T-cell (primary cell): ENCODE data around the gene SRRM1. TPM values are rescaled to one million over a fixed set of nuclear protein-coding genes. Genes with fewer than 3 reads are reported as not detected.
A peak's percentile ranks its signal among the peaks of the same experiment; 100 is the strongest.
"Not testable (repeated sequence)": the region's sequence is repeated elsewhere in the genome, so short reads cannot be mapped to it uniquely, and the experiment has no call there.

ENCODE experiments used
- ATAC-seq, 4 experiments: fragments of 200-7000 bp in 3 of 4; fragments of 150-1000 bp in 1 of 4; cut with Tn5 transposase; replicated peaks in 1 of 4; 1 replicate in 3 of 4; 2 replicates in 1 of 4; pipeline ENCODE4 v1.10.0; 2021; ENCODE audit warnings: moderate library complexity in 3 of 4, mild to moderate bottlenecking in 2 of 4, moderate number of reproducible peaks in 1 of 4
- CTCF ChIA-PET, 2 donors: fragments of 300-600 bp; sonication (Branson Sonifier 250); formaldehyde crosslinking; loops; one replicate each; lab custom pipeline; 2022; ENCODE audit warnings: antibody characterized with exemption in 2 of 2; lab: Charles Lee
- POLR2A ChIA-PET, 2 donors: fragments of 300-600 bp; sonication (Branson Sonifier 250); formaldehyde crosslinking; loops; one replicate each; lab custom pipeline; 2022; ENCODE audit warnings: antibody characterized with exemption in 2 of 2; lab: Charles Lee
- DNase-seq, 35 experiments: peaks; one replicate each; pipeline versions ENCODE4 v3.0.0 to v3.0.0-alpha.2; 2013 to 2023
- H3K27ac ChIP-seq: one replicate; pipeline ENCODE4 v1.5.1; 2013; ENCODE audit warnings: low read length
- H3K27me3 ChIP-seq, 2 experiments: replicated peaks in 1 of 2; 1 replicate in 1 of 2; 2 replicates in 1 of 2; pipeline versions ENCODE4 v1.6.1 to v1.7.0; 2013; ENCODE audit warnings: low read length in 1 of 2, mixed read lengths in 1 of 2; ENCODE audit not compliant: control insufficient read depth in 2 of 2, insufficient read depth in 2 of 2; ENCODE audit errors: extremely low read depth in 1 of 2
- H3K36me3 ChIP-seq, 2 donors: 1 replicate in 1 of 2; 2 replicates in 1 of 2; pipeline versions ENCODE4 v1.6.1 to v1.7.0; 2013; ENCODE audit warnings: low read length in 1 of 2; ENCODE audit not compliant: control insufficient read depth in 2 of 2, insufficient read depth in 1 of 2; ENCODE audit errors: extremely low read depth in 1 of 2
- H3K4me1 ChIP-seq, 2 experiments: 1 replicate in 1 of 2; 2 replicates in 1 of 2; pipeline versions ENCODE4 v1.6.1 to v1.7.0; 2013; ENCODE audit warnings: low read length in 2 of 2, mixed read lengths in 1 of 2; ENCODE audit not compliant: insufficient read depth in 2 of 2, control insufficient read depth in 1 of 2; ENCODE audit errors: extremely low read depth in 1 of 2
- H3K4me3 ChIP-seq, 2 donors: 1 replicate in 1 of 2; 2 replicates in 1 of 2; pipeline versions ENCODE4 v1.5.1 to v1.7.0; 2013; ENCODE audit warnings: mild to moderate bottlenecking in 2 of 2, low read length in 1 of 2, moderate library complexity in 1 of 2; ENCODE audit not compliant: control insufficient read depth in 1 of 2; ENCODE audit errors: extremely low read depth in 1 of 2
- H3K9me3 ChIP-seq: 2 replicates; pipeline ENCODE4 v1.7.0; 2013
- H3K27ac Mint-ChIP-seq, 2 donors: one replicate each; pipeline ENCODE4 v1.8.0; 2020 to 2021; ENCODE audit warnings: mild to moderate bottlenecking in 2 of 2, mixed read lengths in 2 of 2
- H3K27me3 Mint-ChIP-seq, 2 donors: one replicate each; pipeline ENCODE4 v1.8.0; 2021 to 2022; ENCODE audit warnings: mixed read lengths in 2 of 2
- H3K36me3 Mint-ChIP-seq: one replicate; pipeline ENCODE4 v1.8.0; 2021; ENCODE audit warnings: mixed read lengths
- H3K4me1 Mint-ChIP-seq, 3 donors: one replicate each; pipeline ENCODE4 v1.8.0; 2020 to 2022; ENCODE audit warnings: mixed read lengths in 3 of 3, mild to moderate bottlenecking in 1 of 3
- H3K4me3 Mint-ChIP-seq, 3 donors: one replicate each; pipeline ENCODE4 v1.8.0; 2020 to 2022; ENCODE audit warnings: mild to moderate bottlenecking in 3 of 3, mixed read lengths in 3 of 3, moderate library complexity in 3 of 3
- H3K9me3 Mint-ChIP-seq, 3 donors: one replicate each; pipeline ENCODE4 v1.8.0; 2020 to 2022; ENCODE audit warnings: mixed read lengths in 3 of 3
- WGBS: methylation state at CpG from one replicate; pipeline ENCODE4 v1.1.5; 2013; ENCODE audit warnings: missing lambda C conversion rate; ENCODE audit not compliant: insufficient coverage; 5-methylcytosine and 5-hydroxymethylcytosine counted together
- total RNA-seq, 35 experiments: library from RNA in 6 of 35; stranded (reverse) in 6 of 35; fragments of 120-200 nt in 1 of 35; gene quantifications; one replicate each; pipeline versions ENCODE4 v1.2.1 to v1.2.4 and lab custom pipeline; 2013 to 2026

SRRM1 gene
- total RNA-seq, 5 donors from 2014 or later (not counting 1 experiment from before 2014, with no cell fraction given), result 158 to 303 (median 181) TPM

DNA sequence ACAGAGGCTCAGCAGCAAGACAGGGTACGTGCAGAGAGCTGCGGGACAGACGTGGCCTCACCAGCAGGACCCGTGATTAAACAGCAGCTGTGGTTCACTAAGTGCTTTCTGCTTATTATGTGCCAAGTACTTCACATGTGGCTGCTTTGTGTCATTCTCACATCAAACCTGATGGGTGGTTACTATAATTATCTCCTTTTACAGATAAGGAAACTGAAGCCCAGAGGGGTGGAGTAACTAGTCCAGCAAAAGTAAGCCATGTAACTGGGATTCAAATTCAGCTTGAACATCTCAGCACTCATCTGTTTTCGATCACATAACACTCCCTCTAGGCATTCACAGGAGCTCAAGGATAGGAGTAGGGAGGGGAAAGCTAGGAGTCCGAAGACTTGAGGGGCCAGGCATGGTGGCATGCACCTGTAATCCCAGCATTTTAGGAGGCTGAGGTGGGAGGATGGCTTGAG lies 51.3 kb downstream of the SRRM1 start:
- Mint-ChIP-seq H3K4me1 (peaks cover 0 to 18% (median 3%) of the 10 kb centered on the region in 3 donors), H3K4me3 (no peak overlapping the region), H3K27me3 (peaks cover 0 to 5% of the 10 kb centered on the region in 2 donors), H3K9me3 (no peaks in the 10 kb centered on the region), H3K36me3 (no peaks in the 10 kb centered on the region), H3K27ac (peak overlapping the region in 1 of 2 donors; percentile 17)
- Histone ChIP-seq H3K27ac (peak overlapping the region; percentile 24), H3K9me3 (no peaks in the 10 kb centered on the region), H3K4me1 (peaks cover 0 to 13% of the 10 kb centered on the region in 2 experiments), H3K4me3 (no peak overlapping the region), H3K36me3 (no peaks in the 10 kb centered on the region), H3K27me3 (peaks cover 0 to 13% of the 10 kb centered on the region in 2 experiments)
- POLR2A ChIA-PET, result no interaction called here
- CTCF ChIA-PET, result no interaction called here
- 54% methylated on average over 2 of the region's 6 CpGs for WGBS
- DNase-seq (peak in 5 of 35 experiments; percentile 4 to 12 (median 7)), ATAC-seq (no peak)

DNA sequence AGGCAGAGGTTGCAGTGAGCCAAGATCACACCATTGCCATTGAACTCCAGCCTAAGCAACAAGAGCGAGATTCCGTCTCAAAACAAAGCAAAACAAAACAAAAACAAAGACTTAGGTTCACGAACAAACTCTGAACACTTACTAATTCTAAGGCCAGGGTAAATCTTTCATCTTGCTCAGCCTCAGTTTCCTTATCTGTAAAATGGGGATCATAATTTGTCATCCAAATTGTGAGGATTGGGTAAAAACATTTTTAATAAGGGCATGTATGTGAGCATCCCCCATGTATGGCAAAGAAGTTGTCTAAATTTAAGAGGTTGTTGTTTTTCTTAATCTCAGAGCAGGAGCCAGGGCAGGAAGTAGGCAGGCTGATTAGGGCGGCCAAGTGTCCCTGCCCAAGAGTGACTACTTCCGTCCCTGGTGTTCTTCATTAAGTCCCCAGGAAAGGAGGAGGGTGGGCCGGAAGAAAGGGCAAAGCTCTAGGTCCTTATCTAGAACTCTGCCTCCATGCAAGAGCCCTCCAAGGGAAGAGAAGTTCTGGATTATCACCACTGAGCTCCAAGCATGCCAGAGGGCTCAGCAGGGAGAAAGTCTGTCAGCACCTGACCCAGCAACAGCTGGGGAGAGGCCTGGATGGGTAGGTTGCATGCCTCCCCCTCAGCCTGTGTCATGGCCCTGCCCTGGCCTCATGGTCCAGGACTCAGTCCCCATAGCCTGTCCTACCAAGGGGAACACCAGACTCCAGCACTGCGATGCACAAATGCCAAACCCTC lies 52.3 kb downstream of the SRRM1 start:
- peak in 3 of 4 experiments; percentile 37 to 61 (median 58) for ATAC-seq
- no peak overlapping the region for H3K4me3 Mint-ChIP-seq

GRCh38 chr1:24696041-24696755 lies 53.1 kb downstream of the SRRM1 start:
- no peak for DNase-seq
- Histone ChIP-seq H3K9me3 (no peaks in the 10 kb centered on the region), H3K27me3 (peaks cover 0 to 27% of the 10 kb centered on the region in 2 experiments), H3K4me3 (no peak overlapping the region), H3K27ac (no peak overlapping the region), H3K4me1 (peaks cover 0 to 13% of the 10 kb centered on the region in 2 experiments), H3K36me3 (no peaks in the 10 kb centered on the region)
- ATAC-seq, result no peak
- H3K4me3 Mint-ChIP-seq, result no peak overlapping the region
- CTCF ChIA-PET, result interaction anchor here in 1 of 2 donors (1.7 kb wide), 1 partner anchor 136 kb away, joined by 4 read pairs; no protein-coding TSS in a partner anchor
- 85% methylated on average over 5 of the region's 5 CpGs for WGBS
- H3K27me3 Mint-ChIP-seq, result peaks cover 0 to 9% of the 10 kb centered on the region in 2 donors
- peaks cover 0 to 18% (median 3%) of the 10 kb centered on the region in 3 donors for H3K4me1 Mint-ChIP-seq
- no peaks in the 10 kb centered on the region for H3K9me3 Mint-ChIP-seq
- POLR2A ChIA-PET, result interaction anchor here in 1 of 2 donors (0.5 kb wide), 1 partner anchor 1555 kb away, joined by 3 read pairs; no protein-coding TSS in a partner anchor
- no peak overlapping the region for H3K27ac Mint-ChIP-seq
- no peaks in the 10 kb centered on the region for H3K36me3 Mint-ChIP-seq

More for the DNA sequence above, 52.3 kb downstream of the SRRM1 start:
- CTCF ChIA-PET, result interaction anchor here in 1 of 2 donors (1.7 kb wide), 1 partner anchor 137 kb away, joined by 4 read pairs; no protein-coding TSS in a partner anchor
- Mint-ChIP-seq H3K27ac (no peak overlapping the region), H3K9me3 (no peaks in the 10 kb centered on the region), H3K4me1 (peaks cover 0 to 18% (median 3%) of the 10 kb centered on the region in 3 donors), H3K27me3 (peaks cover 0 to 9% of the 10 kb centered on the region in 2 donors), H3K36me3 (no peaks in the 10 kb centered on the region)
- Histone ChIP-seq H3K36me3 (no peaks in the 10 kb centered on the region), H3K9me3 (no peaks in the 10 kb centered on the region), H3K4me3 (no peak overlapping the region), H3K27ac (peak overlapping the region; percentile 24), H3K27me3 (peaks cover 0 to 21% of the 10 kb centered on the region in 2 experiments), H3K4me1 (peaks cover 0 to 13% of the 10 kb centered on the region in 2 experiments)
- POLR2A ChIA-PET, result no interaction called here
- DNase-seq, result peak in 8 of 35 experiments; percentile 1 to 15 (median 8)
- WGBS, result 73% methylated on average over 4 of the region's 7 CpGs

GRCh38 chr1:24696756-24697330 lies 53.7 kb downstream of the SRRM1 start:
- POLR2A ChIA-PET, result interaction anchor here in 1 of 2 donors (0.5 kb wide), 1 partner anchor 1554 kb away, joined by 3 read pairs; no protein-coding TSS in a partner anchor
- no peak overlapping the region for H3K4me3 Mint-ChIP-seq
- peaks cover 0 to 27% of the 10 kb centered on the region in 2 experiments for H3K27me3 ChIP-seq
- no peaks in the 10 kb centered on the region for H3K9me3 ChIP-seq
- DNase-seq (no peak), ATAC-seq (no peak)
- no peaks in the 10 kb centered on the region for H3K9me3 Mint-ChIP-seq
- H3K4me1 ChIP-seq, result peaks cover 0 to 13% of the 10 kb centered on the region in 2 experiments
- H3K27ac Mint-ChIP-seq, result no peak overlapping the region
- H3K27ac ChIP-seq, result no peak overlapping the region
- no peak overlapping the region for H3K4me3 ChIP-seq
- 44% methylated on average over 3 of the region's 15 CpGs for WGBS
- peaks cover 0 to 18% (median 3%) of the 10 kb centered on the region in 3 donors for H3K4me1 Mint-ChIP-seq
- no peaks in the 10 kb centered on the region for H3K36me3 Mint-ChIP-seq
- peaks cover 0 to 9% of the 10 kb centered on the region in 2 donors for H3K27me3 Mint-ChIP-seq
- H3K36me3 ChIP-seq, result no peaks in the 10 kb centered on the region
- CTCF ChIA-PET, result interaction anchor here in 1 of 2 donors (1.7 kb wide), 1 partner anchor 135 kb away, joined by 4 read pairs; no protein-coding TSS in a partner anchor

GRCh38 chr1:24697453-24698001 lies 54.4 kb downstream of the SRRM1 start:
- ATAC-seq, H3K4me3 Mint-ChIP-seq, H3K27ac Mint-ChIP-seq, H3K36me3 ChIP-seq, H3K36me3 Mint-ChIP-seq, H3K4me3 ChIP-seq, H3K9me3 ChIP-seq, H3K27ac ChIP-seq, H3K27me3 Mint-ChIP-seq, POLR2A ChIA-PET, DNase-seq, H3K9me3 Mint-ChIP-seq: not testable (repeated sequence)
- 100% methylated on average over 3 of the region's 7 CpGs for WGBS
- Histone ChIP-seq H3K4me1 (peaks cover 0 to 13% of the 10 kb centered on the region in 2 experiments), H3K27me3 (peaks cover 0 to 27% of the 10 kb centered on the region in 2 experiments)
- CTCF ChIA-PET, result interaction anchor here in 1 of 2 donors (1.1 kb wide), 1 partner anchor 8 kb away, joined by 3 read pairs; no protein-coding TSS in a partner anchor
- peaks cover 0 to 18% (median 3%) of the 10 kb centered on the region in 3 donors for H3K4me1 Mint-ChIP-seq
